HL-60 (cell line): Measurements from ENCODE around the gene ACOT4.
"Not testable (repeated sequence)": the region's sequence is repeated elsewhere in the genome, so short reads cannot be mapped to it uniquely, and the experiment has no call there.

Source experiments
- DNase-seq, 2 experiments: peaks; one replicate each; pipeline ENCODE4 v3.0.0-alpha.2; 2010 to 2020; ENCODE audit warnings: low read depth in 1 of 2, low spot score in 1 of 2
- H3K27ac ChIP-seq: fragments of 250-450 bp; sonication (Bioruptor Pico); replicated peaks from 2 replicates; pipeline ENCODE4 v1.5.1; 2020; ENCODE audit warnings: mild to moderate bottlenecking, moderate library complexity
- H3K27me3 ChIP-seq: fragments of 250-450 bp; sonication (Bioruptor Pico); 2 replicates; pipeline ENCODE4 v1.5.1; 2021; ENCODE audit warnings: mild to moderate bottlenecking, moderate library complexity; ENCODE audit not compliant: insufficient read depth, poor library complexity, severe bottlenecking
- H3K4me3 ChIP-seq: replicated peaks from 2 replicates; pipeline ENCODE4 v1.5.1; 2011; ENCODE audit warnings: mild to moderate bottlenecking, control low read depth, low read length; ENCODE audit not compliant: insufficient read depth
- CTCF ChIP-seq: IDR thresholded peaks from one replicate; pipeline ENCODE4 v1.5.1; 2011; ENCODE audit warnings: low read length, control low read depth, inconsistent platforms; ENCODE audit not compliant: insufficient read depth
- GABPA ChIP-seq: IDR thresholded peaks from 2 replicates; pipeline ENCODE4 v1.6.1; 2012; ENCODE audit warnings: low read depth
- POLR2AphosphoS5 ChIP-seq: IDR thresholded peaks from 2 replicates; pipeline ENCODE4 v1.6.1; 2012; ENCODE audit warnings: low read depth
- REST ChIP-seq: IDR thresholded peaks from 2 replicates; pipeline ENCODE4 v1.6.1; 2012; ENCODE audit warnings: low read depth; ENCODE audit not compliant: insufficient replicate concordance
- SPI1 ChIP-seq: IDR thresholded peaks from 2 replicates; pipeline ENCODE4 v1.6.1; 2012; ENCODE audit warnings: low read depth, mild to moderate bottlenecking, borderline replicate concordance

The ACOT4 gene

GRCh38 chr14:73562256-73562655 lies 29.4 kb upstream of the ACOT4 start:
- not testable (repeated sequence) for H3K4me3 ChIP-seq, H3K27me3 ChIP-seq, H3K27ac ChIP-seq, DNase-seq

GRCh38 chr14:73562696-73563095 lies 29.0 kb upstream of the ACOT4 start:
- H3K27me3 ChIP-seq, H3K4me3 ChIP-seq, DNase-seq, H3K27ac ChIP-seq: not testable (repeated sequence)

- not testable (repeated sequence) for H3K4me3 ChIP-seq, H3K27me3 ChIP-seq, DNase-seq, H3K27ac ChIP-seq
Measured at GRCh38 chr14:73566431-73566830, 25.2 kb upstream of the ACOT4 start.

- not testable (repeated sequence) for H3K27ac ChIP-seq, DNase-seq, H3K27me3 ChIP-seq, H3K4me3 ChIP-seq
Measured at GRCh38 chr14:73566935-73567334, 24.7 kb upstream of the ACOT4 start.

GRCh38 chr14:73567358-73567757 lies 24.3 kb upstream of the ACOT4 start:
- no peak overlapping the region for H3K27ac ChIP-seq
- no peak for TF ChIP-seq POLR2AphosphoS5
- no peak for TF ChIP-seq REST
- H3K27me3 ChIP-seq = no peaks in the 10 kb centered on the region
- H3K4me3 ChIP-seq = no peak overlapping the region
- DNase-seq = no peak

GRCh38 chr14:73567951-73568885 lies 23.5 kb upstream of the ACOT4 start:
- Histone ChIP-seq H3K4me3 (no peak overlapping the region), H3K27me3 (no peaks in the 10 kb centered on the region), H3K27ac (no peak overlapping the region)
- TF ChIP-seq REST (no peak), POLR2AphosphoS5 (no peak), SPI1 (no peak), CTCF (no peak), GABPA (no peak)
- DNase-seq = no peak

- DNase-seq, H3K4me3 ChIP-seq, H3K27ac ChIP-seq, H3K27me3 ChIP-seq: not testable (repeated sequence)
Measured at GRCh38 chr14:73568886-73569184, 22.8 kb upstream of the ACOT4 start.

- DNase-seq, H3K27me3 ChIP-seq, H3K27ac ChIP-seq: not testable (repeated sequence)
- H3K4me3 ChIP-seq = peak within 1 kb of the TSS; percentile 29
Measured at GRCh38 chr14:73569185-73569958, 22.3 kb upstream of the ACOT4 start, which contains the start of gene ACOT2. Gene ACOT2 (plus strand): TSS chr14:73569213. CDS start chr14:73569241, 28 bp downstream.

- H3K27ac ChIP-seq, H3K4me3 ChIP-seq: not testable (repeated sequence)
- peak in 1 of 2 experiments; percentile 18 for DNase-seq
Measured at GRCh38 chr14:73570913-73571312, 20.8 kb upstream of the ACOT4 start.

GRCh38 chr14:73573034-73573433 lies 18.6 kb upstream of the ACOT4 start:
- DNase-seq, H3K27me3 ChIP-seq, H3K4me3 ChIP-seq, H3K27ac ChIP-seq: not testable (repeated sequence)

More at GRCh38 chr14:73570913-73571312, 20.8 kb upstream of the ACOT4 start:
- H3K27me3 ChIP-seq = not testable (repeated sequence)
